ENCODE measurements around the gene SPATA18. TPM values are rescaled to one million over a fixed set of nuclear protein-coding genes. Genes with fewer than 3 reads are reported as not detected.

Gene SPATA18
- total and polyA plus RNA-seq, 2 of the 8 experiments (the other 6 are each of a cell fraction or from before 2014, with no cell fraction given), result 1.4 to 2.4 TPM

- Histone ChIP-seq H3K79me1 (ENCODE audit: low read depth, low read length) (no peaks in the 10 kb centered on the region), H3K23ac (ENCODE audit: insufficient read length) (no peak overlapping the region), H3K4me1 (replicated peaks in 1 of 4; ENCODE audit: control insufficient read depth in 3 of 4, insufficient read depth in 4 of 4, low read length in 3 of 4) (no peaks in the 10 kb centered on the region), H3K27me3 (replicated peaks in 1 of 4; ENCODE audit: control insufficient read depth in 3 of 4, extremely low read depth in 1 of 4, insufficient read depth in 3 of 4, low read length in 3 of 4) (peaks cover 0 to 1% (median 0%) of the 10 kb centered on the region in 4 experiments; a peak in 1 of 7 replicates), H2BK5ac (ENCODE audit: low read depth, low read length) (no peak overlapping the region), H4K8ac (ENCODE audit: extremely low read depth, insufficient read depth, low read length) (no peak overlapping the region), H4K91ac (replicated peaks; ENCODE audit: insufficient read length, low read length) (no peak overlapping the region), H2BK12ac (ENCODE audit: low read depth, low read length) (no peak overlapping the region), H3K36me3 (ENCODE audit: control insufficient read depth in 2 of 4, insufficient read depth in 4 of 4, low read length in 3 of 4) (no peaks in the 10 kb centered on the region), H3K14ac (ENCODE audit: insufficient read length) (no peak overlapping the region), H3K9ac (replicated peaks in 1 of 4; ENCODE audit: extremely low read depth in 1 of 4, low read depth in 3 of 4, low read length in 3 of 4) (no peak overlapping the region), H2BK15ac (ENCODE audit: low read length) (no peak overlapping the region), H3K18ac (ENCODE audit: extremely low read depth, low read length) (no peak overlapping the region), H3K9me3 (ENCODE audit: insufficient read depth in 2 of 2, low read depth in 1 of 2, low read length in 1 of 2) (no peaks in the 10 kb centered on the region), H2BK120ac (replicated peaks; ENCODE audit: low read depth, low read length) (no peak overlapping the region), H2BK20ac (ENCODE audit: low read length) (no peak overlapping the region), H2AK5ac (ENCODE audit: low read depth, low read length) (no peak overlapping the region), H3K4ac (replicated peaks; ENCODE audit: insufficient read length, low read depth, low read length) (no peak overlapping the region), H3K4me2 (ENCODE audit: insufficient read depth in 1 of 2, low read depth in 2 of 2, low read length in 2 of 2) (no peak overlapping the region), H3K27ac (ENCODE audit: low read depth, low read length) (no peak overlapping the region), H3K23me2 (ENCODE audit: low read depth, low read length) (no peaks in the 10 kb centered on the region), H3K4me3 (ENCODE audit: extremely low read depth in 1 of 4, insufficient read depth in 2 of 4, low read depth in 3 of 4, low read length in 4 of 4) (no peak overlapping the region), H3K79me2 (ENCODE audit: control insufficient read depth in 1 of 2, insufficient read depth in 2 of 2, low read length in 2 of 2) (no peaks in the 10 kb centered on the region), H2AFZ (ENCODE audit: low read length) (no peak overlapping the region), H4K5ac (ENCODE audit: insufficient read length, low read depth, low read length) (no peak overlapping the region), H4K20me1 (replicated peaks in 1 of 2; ENCODE audit: control insufficient read depth in 1 of 2, insufficient read depth in 2 of 2, low read length in 2 of 2) (no peaks in the 10 kb centered on the region), H3K56ac (replicated peaks; ENCODE audit: insufficient read length, low read depth, low read length) (no peak overlapping the region)
- no peak for FAIRE-seq
- WGBS, 2 experiments (ENCODE audit: extremely low coverage in 1 of 2, insufficient coverage in 1 of 2, insufficient read length in 1 of 2, insufficient replicate concordance in 2 of 2, low coverage in 1 of 2, low lambda C conversion rate in 2 of 2, missing lambda C conversion rate in 1 of 2), result 100% methylated on average over 1 of the region's 1 CpG; no CpG with 5 or more reads in 1 of the 2 experiments
- no peak for DNase-seq (ENCODE audit: low read depth in 1 of 2, low spot score in 2 of 2)
- ChIA-PET POLR2A (ENCODE audit: partially characterized antibody) (no interaction called here), CTCF (ENCODE audit: partially characterized antibody) (interaction anchor here (0.6 kb wide), 1 partner anchor 180 kb away, joined by 3 read pairs; no protein-coding TSS in a partner anchor)
- TF ChIP-seq RNF2 (IDR thresholded peaks at IDR 0.05; ENCODE audit: borderline replicate concordance, low read depth, low read length, missing control alignments, poor library complexity, severe bottlenecking), result no peak
- TF ChIP-seq CBX8 (IDR thresholded peaks at IDR 0.05; ENCODE audit: borderline replicate concordance, low read depth, low read length), result no peak
- no peak for TF ChIP-seq KDM1A (IDR thresholded peaks at IDR 0.05; ENCODE audit: borderline replicate concordance, low read length)
- no peak for TF ChIP-seq ATF3 (IDR thresholded peaks at IDR 0.05; ENCODE audit: insufficient read depth, low read depth, low read length)
- TF ChIP-seq SAP30 (IDR thresholded peaks at IDR 0.05; ENCODE audit: insufficient read depth, insufficient replicate concordance, low read length), result no peak
- TF ChIP-seq TCF12 (IDR thresholded peaks at IDR 0.05; ENCODE audit: low read depth, low read length), result no peak
- no peak for TF ChIP-seq SP1 (IDR thresholded peaks at IDR 0.05; ENCODE audit: low read depth, low read length)
- no peak for TF ChIP-seq EP300 (IDR thresholded peaks at IDR 0.05; ENCODE audit: borderline replicate concordance in 1 of 2, low read depth in 2 of 2, low read length in 2 of 2)
Observed at GRCh38 chr4:52112411-52112810, 61.3 kb downstream of the SPATA18 start.

Measured in H1 (cell line).